D721Med (cell line): ENCODE measurements around the gene ASTL.

ENCODE experiments used
- DNase-seq: peaks from one replicate; pipeline ENCODE4 v3.0.0; 2011; ENCODE audit warnings: low spot score; ENCODE audit not compliant: insufficient read length
- FAIRE-seq: peaks from 2 replicates; lab custom pipeline; 2011; peaks lifted over from hg19 to GRCh38; lab: Jason Lieb, UNC
- CTCF ChIP-seq: IDR thresholded peaks from 2 replicates; pipeline ENCODE4 v1.5.1; 2012; ENCODE audit warnings: mild to moderate bottlenecking, control low read depth; ENCODE audit not compliant: insufficient read depth; ENCODE audit errors: missing control alignments

Gene ASTL

GRCh38 chr2:96106991-96107707 lies 31.2 kb downstream of the ASTL start:
- DNase-seq = no peak
- no peak for TF ChIP-seq CTCF
- no peak for FAIRE-seq

GRCh38 chr2:96105994-96106715 lies 32.1 kb downstream of the ASTL start:
- DNase-seq (no peak), FAIRE-seq (no peak)
- TF ChIP-seq CTCF = no peak

- no peak for TF ChIP-seq CTCF
- FAIRE-seq = no peak
- DNase-seq = no peak
Measured at GRCh38 chr2:96105152-96105915, 33.0 kb downstream of the ASTL start.

- DNase-seq = no peak
- FAIRE-seq = no peak
- TF ChIP-seq CTCF = no peak
Measured at GRCh38 chr2:96104487-96104861, 33.8 kb downstream of the ASTL start.

- peak; percentile 21 for DNase-seq
Measured at GRCh38 chr2:96103761-96104486, 34.4 kb downstream of the ASTL start.

More at GRCh38 chr2:96103761-96104486, 34.4 kb downstream of the ASTL start:
- no peak for TF ChIP-seq CTCF
- FAIRE-seq = no peak
